Stimulated activated CD8-positive, alpha-beta memory T cell treated with anti-CD3 and anti-CD28 coated beads, Interleukin-15, amount 100 ng/mL, for 24 hours (primary cell): ENCODE data around the gene PDE6B.
"Not testable (repeated sequence)": the region's sequence is repeated elsewhere in the genome, so short reads cannot be mapped to it uniquely, and the experiment has no call there.

Source experiments
- DNase-seq: peaks from one replicate; pipeline ENCODE4 v3.0.0-alpha.2; 2020; ENCODE audit warnings: low read depth

Gene PDE6B

DNA sequence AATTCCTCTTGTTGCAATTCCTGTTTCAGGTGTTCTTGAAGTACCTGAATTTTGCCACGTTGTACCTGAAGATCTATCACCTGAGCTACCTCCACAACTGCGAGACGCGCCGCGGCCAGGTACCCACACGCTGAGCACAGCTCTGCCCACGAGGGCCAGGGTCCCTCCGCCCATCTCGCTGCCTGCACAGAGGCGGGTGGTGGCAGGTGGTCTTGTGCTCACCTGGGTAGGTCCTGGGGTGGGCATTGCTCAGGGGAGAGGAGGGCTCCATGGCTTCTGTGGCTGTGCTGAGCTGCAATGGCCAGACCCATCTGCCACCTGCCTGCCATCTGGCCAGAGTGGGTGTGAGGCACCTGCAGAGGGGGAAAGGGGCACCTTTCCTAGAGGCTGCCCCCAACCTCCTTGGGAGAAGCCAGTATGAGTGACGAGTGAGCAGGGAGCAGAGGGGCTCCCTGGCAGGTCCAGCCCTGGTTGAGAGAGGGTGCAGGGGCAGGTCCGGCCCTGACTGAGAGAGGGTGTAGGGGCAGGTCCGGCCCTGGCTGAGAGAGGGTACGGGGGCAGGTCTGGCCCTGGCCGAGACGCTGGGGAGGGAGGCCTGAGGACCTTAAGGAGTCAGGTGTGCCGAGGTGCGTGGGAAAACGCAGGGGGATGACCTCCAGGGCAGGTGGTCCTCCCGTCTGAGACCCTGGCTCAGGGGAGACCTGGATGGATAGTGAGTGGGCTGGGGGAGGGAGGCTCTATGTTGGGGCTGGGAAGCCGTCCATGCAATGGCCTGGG is 10.7 kb downstream of the PDE6B start:
- no peak for DNase-seq

DNA sequence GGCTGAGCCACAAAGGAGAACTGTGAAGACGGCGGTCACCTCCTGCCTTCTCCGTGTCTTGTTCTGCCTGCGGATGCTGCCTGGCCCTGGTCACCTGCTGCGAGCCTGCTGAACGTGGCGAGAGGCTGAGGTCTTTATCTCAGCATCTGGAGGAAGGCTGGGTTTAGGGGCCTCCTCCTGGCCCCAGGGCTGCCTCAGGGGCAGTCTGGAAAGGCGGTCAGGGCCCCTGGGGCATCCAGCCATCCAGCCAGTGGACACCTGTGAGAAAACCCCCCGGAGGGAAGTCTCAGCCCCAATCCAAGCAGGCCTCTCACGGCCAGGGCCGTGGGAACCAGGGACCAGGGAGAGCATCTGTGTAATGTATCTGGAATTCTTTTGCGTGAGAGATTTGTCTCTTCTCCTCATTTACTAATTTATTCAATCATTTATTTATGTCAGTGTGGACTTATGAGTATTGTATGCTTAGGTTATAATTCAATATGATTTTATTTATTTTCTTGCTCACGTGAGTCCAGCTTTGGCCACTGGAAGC is 11.3 kb downstream of the PDE6B start:
- no peak for DNase-seq

DNA sequence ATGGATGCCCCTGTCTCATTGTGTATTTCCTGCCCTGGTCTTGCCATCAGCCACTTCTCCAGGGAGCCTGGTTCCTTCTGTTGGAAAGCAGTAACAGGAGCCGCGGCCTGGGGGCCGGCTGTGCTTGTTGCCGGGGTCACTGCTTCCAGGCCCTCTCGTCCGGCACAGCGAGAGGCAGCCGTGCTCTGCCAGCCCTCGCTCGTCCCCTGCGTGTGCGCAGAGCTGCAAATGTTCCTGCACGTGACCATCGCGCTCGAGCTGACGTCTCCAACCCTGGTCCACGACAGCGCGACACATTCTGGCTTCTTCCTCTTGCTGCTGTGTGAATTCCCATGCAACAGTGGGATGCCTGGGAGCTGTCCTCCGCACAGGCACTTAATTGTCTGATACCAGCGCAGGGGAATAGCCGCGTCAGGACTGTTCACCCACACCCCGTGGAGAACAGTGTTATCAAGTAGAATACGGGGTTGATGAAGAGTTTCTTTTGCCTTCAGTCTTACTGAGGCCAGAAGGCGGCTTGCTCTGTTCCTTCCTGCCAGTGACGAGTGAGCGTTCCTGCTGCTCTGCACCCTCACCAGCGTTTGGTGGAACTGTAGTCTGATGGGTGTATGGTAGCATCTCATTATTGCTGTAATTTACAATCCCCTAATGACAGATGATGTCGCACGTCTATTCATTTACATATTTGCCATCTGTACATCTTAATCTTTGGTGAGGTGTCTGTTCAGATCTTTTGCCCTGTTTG is 12.3 kb downstream of the PDE6B start:
- DNase-seq, result no peak

DNA sequence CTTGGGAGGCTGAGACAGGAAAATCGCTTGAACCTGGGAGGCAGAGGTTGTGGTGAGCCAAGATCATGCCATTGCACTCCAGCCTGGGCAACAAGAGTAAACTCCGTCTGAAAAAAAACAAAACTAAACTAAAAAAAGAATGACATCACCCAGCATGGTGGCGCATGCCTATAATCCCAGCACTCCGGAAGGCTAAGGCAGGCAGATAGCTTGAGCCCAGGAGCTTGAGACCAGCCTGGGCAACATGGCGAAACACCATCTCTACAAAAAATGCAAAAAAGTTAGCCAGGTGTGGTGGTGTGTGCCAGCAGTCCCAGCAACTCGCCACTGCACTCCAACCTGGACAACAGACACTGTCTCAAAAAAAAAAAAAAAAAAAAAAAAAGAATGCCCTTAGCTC is 17.0 kb downstream of the PDE6B start:
- not testable (repeated sequence) for DNase-seq

DNA sequence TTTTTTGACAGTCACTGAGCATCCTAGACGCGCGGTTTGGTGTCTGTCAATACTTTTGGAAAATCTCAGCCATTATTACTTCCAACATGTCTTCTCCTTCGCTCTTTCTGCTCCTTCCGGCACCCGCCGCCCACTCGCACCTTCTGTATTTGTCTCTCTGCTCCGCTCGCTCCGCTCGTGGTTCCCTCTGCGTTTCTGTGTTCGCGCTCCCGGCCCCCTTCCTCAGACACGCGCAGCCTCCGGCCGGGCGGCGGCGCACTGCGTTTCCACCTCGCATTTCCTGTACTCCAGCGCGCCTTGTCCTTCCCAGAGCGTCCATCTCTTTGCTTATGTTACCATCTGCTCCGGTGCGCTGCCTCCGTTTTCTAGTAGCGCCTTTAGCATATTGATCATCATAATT is 21.1 kb downstream of the PDE6B start:
- DNase-seq, result no peak

DNA sequence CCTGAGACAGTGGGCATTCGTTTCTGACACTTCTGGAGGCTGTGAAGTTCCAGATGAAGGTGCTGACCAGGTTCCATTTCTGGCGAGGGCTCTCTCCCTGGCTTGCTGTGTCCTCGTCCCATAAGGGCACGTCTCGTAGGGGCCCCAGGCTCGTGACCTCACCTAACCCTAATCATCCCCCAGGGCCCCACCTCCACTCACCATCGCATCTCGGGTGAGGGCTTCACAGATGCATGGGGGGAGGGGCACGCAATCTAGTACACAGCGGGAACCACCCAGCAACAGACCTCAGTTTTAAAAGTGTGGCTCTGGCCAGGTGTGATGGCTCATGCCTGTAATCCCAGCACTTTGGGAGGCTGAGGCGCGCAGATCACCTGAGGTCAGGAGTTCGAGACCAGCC is 22.1 kb downstream of the PDE6B start:
- DNase-seq, result no peak

DNA sequence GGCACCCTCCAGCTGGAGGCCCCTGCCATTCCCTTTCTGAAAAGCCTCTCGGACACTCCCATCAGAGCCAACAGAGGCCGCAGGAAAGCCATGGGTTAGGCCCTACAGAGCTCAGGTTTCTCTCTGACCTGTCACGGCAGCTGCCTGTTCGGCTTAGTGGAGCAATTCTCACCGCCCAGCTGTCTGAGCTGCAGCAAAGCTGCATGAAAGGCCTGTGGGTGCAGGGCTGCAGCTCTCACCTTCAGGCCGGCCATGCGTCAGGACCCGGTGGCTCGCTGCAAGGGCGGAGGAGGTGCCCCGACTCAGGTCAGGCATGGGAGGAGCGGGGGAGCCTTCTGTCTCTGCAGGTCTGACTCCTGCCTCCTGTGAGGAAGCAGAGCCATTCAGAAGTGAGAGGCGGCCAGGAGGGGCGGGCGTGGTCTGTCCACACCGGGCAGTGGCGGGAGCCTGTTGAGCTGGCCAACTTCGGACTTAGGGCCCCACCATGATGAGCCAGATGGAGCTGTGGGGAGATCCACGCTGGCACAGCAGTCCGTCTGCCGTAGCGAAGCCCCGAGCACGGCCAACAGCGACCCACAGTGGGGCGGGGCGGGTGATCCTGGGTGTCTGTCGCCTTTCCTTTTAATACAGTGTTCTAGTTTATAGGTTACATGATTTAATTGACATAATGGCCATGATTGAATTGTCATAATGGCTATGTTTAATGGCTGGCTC is 23.4 kb downstream of the PDE6B start:
- DNase-seq, result no peak

DNA sequence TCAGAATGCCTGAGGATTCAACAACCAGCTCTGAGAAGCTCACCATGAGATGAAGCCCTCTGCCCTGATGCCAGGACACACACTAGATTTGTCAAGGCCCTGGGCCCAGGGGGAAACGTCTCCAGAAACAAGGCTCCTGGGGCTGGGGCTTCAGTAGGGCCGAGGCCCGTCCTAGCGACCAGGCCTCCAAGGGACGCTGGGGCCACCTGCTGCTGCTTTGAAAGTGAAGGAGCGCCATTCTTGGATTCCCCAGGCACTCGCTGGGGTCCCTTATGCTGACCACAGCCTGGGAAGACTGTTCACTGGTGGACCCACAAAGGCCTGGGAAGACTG is 23.9 kb downstream of the PDE6B start:
- no peak for DNase-seq

DNA sequence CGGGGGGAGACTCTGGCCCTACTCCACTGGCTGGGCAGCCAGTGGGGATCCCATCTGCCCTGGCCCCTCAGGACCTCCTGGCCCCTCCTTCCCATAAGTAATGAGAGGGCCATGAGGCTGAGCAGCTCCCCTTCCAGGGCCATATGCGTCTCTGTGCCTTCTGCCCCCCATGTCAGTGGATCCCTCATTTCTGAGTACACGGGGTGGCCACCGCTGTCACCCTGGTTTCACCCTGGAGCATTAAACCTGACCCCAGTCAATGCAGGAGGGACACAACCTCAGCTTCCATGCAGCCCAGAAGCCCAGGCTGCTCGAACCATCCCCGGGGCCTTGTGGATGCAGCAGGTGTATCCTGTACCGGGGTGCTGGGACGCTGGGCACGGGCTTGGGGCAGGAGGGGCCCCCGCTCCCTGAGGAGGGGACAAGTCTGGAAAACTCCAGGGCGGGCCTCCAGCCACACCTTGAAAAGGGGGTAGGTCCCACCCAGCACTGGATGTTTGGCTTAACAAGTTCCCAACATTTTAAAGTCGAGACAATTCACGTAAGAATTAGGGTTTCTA is 24.5 kb downstream of the PDE6B start:
- DNase-seq, result no peak

DNA sequence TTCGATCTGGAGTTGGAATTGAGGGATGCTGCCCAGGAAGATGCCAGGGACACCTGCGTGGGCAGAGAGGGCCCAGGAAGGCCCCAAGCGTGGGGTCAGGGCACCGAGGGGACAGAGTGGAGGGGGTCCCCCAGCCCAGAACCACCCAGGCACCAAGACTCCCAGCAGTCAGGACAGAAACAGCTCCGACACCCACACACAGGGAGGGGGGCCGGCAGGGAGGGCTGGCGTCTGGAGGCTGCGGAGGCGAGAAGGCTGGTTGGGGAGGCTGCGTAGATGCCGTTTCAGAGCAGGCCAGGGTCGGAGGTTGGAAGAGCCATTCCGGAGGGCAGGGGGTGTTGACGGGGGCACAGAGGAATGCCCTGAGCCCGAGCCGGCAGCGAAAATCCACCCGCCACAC is 25.1 kb downstream of the PDE6B start:
- DNase-seq, result no peak

DNA sequence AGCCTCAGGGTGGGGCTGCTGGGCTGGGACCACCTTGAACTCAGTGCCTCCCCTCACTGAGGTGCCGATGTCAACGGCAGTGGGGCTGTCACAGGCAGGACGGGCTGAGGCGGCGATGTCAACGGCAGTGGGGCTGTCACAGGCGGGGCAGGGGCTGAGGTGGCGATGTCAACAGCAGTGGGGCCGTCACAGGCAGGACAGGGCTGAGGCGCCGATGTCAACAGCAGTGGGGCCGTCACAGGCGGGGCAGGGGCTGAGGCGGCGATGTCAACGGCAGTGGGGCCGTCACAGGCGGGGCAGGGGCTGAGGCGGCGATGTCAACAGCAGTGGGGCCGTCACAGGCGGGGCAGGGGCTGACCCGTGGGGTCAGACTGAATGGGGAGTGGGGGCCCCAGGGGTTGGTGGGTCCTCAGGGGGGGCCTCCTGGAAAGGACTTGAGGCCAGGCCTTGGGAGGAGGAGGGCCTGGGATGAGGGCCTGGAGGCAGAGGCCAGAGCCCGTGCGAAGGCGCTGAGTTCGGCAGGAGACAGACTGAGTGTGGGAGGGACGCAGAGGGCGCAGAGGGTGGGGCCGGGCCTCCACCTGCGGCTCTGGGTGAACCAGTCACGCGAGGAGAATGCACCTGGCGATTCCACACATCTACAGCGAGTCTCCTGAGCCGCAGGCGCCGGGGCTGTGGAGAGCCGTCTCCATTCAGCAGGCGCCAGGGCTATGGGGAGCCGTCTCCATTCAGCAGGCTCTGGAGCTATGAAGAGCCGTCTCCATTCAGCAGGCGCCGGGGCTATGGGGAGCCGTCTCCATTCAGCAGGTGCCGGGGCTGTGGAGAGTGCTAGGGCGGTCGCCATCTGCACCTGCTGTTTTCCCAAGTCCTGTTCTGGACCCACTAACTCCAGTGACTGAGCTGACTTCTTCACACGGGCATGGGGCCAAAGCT is 25.8 kb downstream of the PDE6B start:
- DNase-seq, result no peak

DNA sequence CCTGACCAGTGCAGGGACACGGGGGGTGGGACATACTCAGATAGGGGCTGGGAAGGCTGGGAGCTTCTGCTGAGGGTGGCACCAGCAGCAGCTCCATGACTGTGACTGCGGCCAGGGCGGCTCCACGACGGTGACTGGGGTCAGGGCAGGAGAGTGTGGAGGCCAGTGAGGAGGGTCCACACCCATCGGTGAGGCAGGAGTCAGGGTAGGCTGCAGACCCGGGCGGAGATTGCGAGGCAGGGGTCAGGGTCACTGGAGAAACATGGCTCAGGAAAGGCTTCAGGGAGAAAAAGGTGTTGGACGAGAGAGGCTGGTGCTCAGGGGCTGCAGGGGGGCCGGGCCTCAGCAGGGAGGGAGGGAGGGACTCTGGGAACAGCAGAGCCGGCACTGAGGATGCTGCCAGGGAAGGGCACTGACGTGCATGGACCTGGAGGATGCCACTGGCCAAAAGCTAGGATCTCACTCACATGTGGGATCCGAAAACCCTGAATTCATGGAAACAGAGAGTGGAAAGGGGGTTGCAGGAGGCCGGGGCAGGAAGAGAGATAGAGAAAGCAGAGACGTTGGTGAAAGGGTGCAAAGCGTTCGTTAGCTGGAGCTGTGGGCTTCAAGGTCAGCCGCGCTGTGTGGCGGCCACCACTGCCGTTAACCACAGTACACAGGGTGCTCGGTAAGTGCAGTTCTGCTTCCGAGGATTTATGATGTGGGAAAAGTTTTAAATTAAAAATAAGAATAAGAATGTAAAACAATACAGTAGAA is 26.7 kb downstream of the PDE6B start:
- no peak for DNase-seq

DNA sequence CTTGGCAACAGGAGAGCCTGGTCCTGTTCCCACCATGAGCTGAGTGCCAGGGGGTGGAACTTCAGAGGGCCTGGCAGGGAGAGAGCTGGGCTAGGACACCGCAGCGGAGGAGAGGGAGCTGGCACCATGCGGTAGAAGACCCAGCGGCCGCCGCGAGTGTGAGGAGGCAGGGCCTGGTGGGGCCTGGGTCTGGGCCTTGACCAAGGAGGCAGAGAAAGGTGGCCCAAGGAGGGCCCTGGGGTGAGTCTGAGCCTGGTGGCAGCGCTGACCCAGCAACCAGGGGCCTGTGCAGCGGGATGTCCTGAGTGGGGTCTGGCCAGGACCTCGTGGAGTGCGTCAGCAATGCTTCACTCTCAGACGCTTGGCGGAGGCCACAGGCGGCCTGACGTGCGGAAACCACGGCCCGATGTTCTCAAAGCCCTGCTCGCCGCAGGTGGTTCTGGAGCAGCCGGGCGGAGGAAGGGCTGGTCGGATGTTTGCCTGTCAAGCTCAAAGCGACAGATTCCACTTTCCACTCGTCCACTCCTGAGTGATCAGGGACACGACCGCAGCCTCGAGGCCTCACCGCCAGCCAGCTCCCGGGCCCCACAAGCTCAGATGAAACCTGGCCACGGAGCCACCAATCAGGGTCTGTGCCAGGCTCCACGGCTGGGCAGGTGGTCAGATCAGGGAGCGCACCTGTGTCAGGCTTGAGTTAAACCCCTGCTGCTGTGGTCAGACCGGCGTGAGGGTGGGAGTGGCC is 27.9 kb downstream of the PDE6B start:
- no peak for DNase-seq

DNA sequence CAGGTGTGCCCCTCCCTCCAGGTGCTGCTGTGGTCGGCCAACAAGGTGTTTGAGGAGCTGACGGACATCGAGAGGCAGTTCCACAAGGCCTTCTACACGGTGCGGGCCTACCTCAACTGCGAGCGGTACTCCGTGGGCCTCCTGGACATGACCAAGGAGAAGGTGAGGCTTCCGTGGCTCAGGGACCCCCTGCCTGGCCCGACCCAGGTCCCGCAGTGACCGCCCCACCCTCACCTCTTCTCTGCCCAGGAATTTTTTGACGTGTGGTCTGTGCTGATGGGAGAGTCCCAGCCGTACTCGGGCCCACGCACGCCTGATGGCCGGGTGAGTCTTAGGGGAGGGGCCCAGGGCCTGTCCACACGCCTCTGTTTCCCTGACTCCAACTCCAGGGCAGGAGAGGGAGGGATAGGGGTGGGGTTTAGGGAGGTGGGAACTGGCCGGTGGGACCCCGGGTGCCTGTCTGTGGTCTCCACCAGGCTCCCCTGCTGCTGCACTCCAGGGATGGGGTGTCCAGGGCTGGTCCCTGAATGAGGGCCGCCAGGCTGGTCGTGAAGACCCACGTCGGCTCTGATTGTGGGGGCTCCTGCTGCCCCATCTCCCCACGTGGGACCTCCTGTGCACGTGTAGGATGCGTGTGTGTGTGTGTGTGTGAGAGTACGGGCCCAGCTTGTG is 28.6 kb downstream of the PDE6B start:
- DNase-seq, result no peak

DNA sequence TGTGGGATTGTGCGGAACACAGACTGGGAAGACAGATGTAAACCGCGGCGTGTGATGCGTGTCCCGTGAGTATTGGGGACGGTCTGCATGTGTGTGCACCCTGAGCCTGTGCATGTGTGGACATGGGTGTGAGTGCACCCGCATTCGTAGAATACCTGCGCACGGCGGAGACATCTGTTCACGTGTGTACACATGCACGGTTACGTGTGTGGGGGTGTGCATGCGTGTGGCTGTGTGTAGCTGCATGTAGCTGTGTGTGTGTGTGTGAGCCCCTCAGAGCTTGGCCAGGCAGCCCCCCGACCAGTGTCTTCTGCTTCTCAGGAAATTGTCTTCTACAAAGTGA is 29.1 kb downstream of the PDE6B start:
- DNase-seq, result no peak

DNA sequence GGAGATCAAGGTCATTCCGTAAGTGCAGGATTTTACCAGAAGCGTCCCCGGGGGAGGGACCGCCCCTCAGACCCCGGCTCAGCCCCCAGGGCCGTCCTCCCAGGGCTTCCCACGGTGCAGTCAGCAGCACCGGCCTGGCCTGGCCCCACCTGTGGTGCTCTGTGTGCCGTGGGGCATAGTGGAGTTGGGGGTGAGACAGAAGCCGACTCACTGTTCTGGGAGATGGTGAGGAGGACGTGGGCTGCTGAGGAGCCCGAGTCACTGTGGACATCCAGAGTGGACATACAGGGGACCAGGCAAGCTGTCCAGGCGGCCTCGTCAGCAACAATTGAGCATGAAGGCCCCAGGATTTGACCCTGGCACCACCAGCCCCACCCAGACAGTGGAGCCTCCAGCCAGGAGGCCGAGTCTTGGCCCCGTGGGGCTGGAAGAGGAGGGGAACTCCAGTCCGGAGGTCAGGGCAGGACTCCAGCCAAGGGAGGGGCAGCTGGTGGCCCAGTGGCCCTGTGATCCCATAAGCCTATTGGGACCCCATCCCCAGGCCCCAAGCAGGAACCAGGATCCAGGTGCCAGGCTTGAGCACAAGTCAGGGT is 29.6 kb downstream of the PDE6B start:
- DNase-seq, result no peak

DNA sequence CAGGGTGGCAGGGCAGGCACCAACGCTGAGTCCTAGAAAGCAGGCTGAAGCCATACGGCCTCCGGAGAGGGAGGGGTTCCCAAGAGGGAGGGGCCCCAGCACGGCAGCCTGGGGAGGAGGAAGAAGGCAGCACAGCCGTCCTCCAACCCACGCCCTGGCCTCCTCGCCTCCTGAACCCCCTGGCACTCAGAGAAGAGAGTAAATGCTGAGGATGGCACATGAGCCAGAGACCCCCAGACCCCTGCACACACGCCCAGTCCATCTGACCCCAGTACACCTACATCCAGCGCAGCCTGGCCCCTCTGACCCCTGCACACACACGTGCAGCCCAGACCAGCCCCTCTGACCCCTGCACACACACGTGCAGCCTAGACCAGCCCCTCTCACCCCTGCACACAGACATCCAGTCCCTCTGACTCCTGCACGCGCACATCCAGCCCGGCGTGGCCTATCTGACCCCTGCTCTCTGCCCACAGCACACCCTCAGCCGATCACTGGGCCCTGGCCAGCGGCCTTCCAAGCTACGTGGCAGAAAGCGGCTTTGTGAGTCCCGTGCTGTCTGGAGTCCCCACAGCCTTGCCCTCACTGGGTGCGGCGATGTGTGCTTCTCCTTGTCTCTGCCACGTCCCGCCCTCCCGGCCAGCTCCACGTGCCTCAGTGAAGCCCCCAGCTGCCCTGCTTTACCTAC is 30.2 kb downstream of the PDE6B start:
- DNase-seq, result no peak
